A673 (cell line): ENCODE data around the gene SLC12A1. TPM values are rescaled to one million over a fixed set of nuclear protein-coding genes. Genes with fewer than 3 reads are reported as not detected.
"Not testable (repeated sequence)": the region's sequence is repeated elsewhere in the genome, so short reads cannot be mapped to it uniquely, and the experiment has no call there.

ENCODE experiments used
- BruUV-seq: library from RNA; stranded (reverse); fragments of 400-500 nt; replicated peaks from 2 replicates; lab custom pipeline; 2021; lab: Mats Ljungman, UMichigan
- CTCF ChIA-PET: fragments of 300-600 bp; sonication (Branson Sonifier 250); formaldehyde crosslinking; loops from one replicate; lab custom pipeline; 2022; ENCODE audit warnings: antibody characterized with exemption; lab: Charles Lee
- POLR2A ChIA-PET: fragments of 300-600 bp; sonication (Branson Sonifier 250); formaldehyde crosslinking; loops from one replicate; lab custom pipeline; 2022; ENCODE audit warnings: antibody characterized with exemption; ENCODE audit not compliant: low non-redundant PET; lab: Charles Lee
- DNase-seq: peaks from one replicate; pipeline ENCODE4 v3.0.0-alpha.2; 2015; ENCODE audit warnings: low spot score
- H3K27ac ChIP-seq: fragments of 200-600 bp; sonication (generic); 2 replicates; pipeline ENCODE4 v1.5.1; 2016; ENCODE audit warnings: mixed run types, low read depth, mild to moderate bottlenecking, mixed read lengths, antibody characterized with exemption, low read length; ENCODE audit not compliant: poor library complexity, severe bottlenecking
- H3K27me3 ChIP-seq: fragments of 200-600 bp; sonication (generic); replicated peaks from 2 replicates; pipeline ENCODE4 v1.6.1; 2017; ENCODE audit warnings: mixed run types, low read depth, mild to moderate bottlenecking, mixed read lengths, antibody characterized with exemption, low read length; ENCODE audit not compliant: insufficient read depth, poor library complexity
- H3K36me3 ChIP-seq: fragments of 200-600 bp; sonication (generic); 2 replicates; pipeline ENCODE4 v1.6.1; 2016; ENCODE audit warnings: mixed run types, mild to moderate bottlenecking, mixed read lengths, antibody characterized with exemption, low read length; ENCODE audit not compliant: insufficient read depth, poor library complexity, severe bottlenecking
- H3K4me1 ChIP-seq: fragments of 200-600 bp; sonication (generic); 2 replicates; pipeline ENCODE4 v1.6.1; 2017; ENCODE audit warnings: mixed run types, mild to moderate bottlenecking, mixed read lengths, antibody characterized with exemption, low read length; ENCODE audit not compliant: insufficient read depth, poor library complexity, severe bottlenecking
- H3K4me3 ChIP-seq: fragments of 200-600 bp; sonication (generic); 2 replicates; pipeline ENCODE4 v1.5.1; 2016; ENCODE audit warnings: low read depth, mixed run types, mild to moderate bottlenecking, mixed read lengths, low read length; ENCODE audit not compliant: poor library complexity, severe bottlenecking
- H3K9me3 ChIP-seq: fragments of 200-600 bp; sonication (generic); 2 replicates; pipeline ENCODE4 v1.6.1; 2016; ENCODE audit warnings: mixed run types, low read depth, mild to moderate bottlenecking, mixed read lengths, antibody characterized with exemption, low read length; ENCODE audit not compliant: poor library complexity, severe bottlenecking
- EZH2 ChIP-seq: fragments of 200-600 bp; sonication (generic); IDR thresholded peaks from 2 replicates; pipeline ENCODE4 v1.6.1; 2017; ENCODE audit warnings: borderline replicate concordance, low read depth, mild to moderate bottlenecking, mixed read lengths, antibody characterized with exemption, low read length; ENCODE audit not compliant: poor library complexity, severe bottlenecking
- intact Hi-C: fragments of 100-400 bp; cut with micrococcal nuclease; formaldehyde crosslinking; loops from one replicate; pipeline ENCODE4 v1.10.0; 2022; ENCODE audit not compliant: unreplicated experiment
- total RNA-seq: library from RNA; stranded (reverse); gene quantifications from 2 replicates; pipeline ENCODE4 v1.2.3, GENCODE V29; 2021
- TF ChIP-seq, protein P1 (sequence below): fragments of 300-800, 200-600 bp; sonication (generic); conservative IDR thresholded peaks from 2 replicates; pipeline ENCODE4 v1.5.1; 2017; ENCODE audit warnings: low read depth, mild to moderate bottlenecking, antibody characterized with exemption, low read length, moderate library complexity, mixed read lengths

SLC12A1 gene
- total RNA-seq, 1 experiment from 2014 or later, result not detected

DNA sequence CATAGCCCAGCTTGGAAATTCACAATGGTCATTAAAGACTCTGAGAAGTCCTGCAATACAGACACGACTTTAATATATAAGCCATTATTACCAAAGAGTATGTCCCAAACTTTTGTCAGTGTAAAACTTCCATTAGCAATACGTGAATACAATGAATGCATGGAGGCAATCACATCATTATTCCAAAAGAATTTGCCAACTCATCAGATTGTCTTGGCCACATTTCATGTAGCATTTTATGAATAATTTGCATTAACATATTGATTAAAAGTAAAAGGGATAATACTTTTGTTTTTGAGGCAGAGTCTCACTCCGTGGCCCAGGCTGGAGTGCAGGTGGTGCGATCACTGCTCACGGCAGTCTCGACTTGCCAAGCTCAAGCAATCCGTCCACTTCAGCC lies 117.2 kb downstream of the SLC12A1 start:
- Histone ChIP-seq H3K4me3 (no peak overlapping the region), H3K4me1 (no peaks in the 10 kb centered on the region), H3K27ac (no peak overlapping the region), H3K9me3 (no peaks in the 10 kb centered on the region), H3K27me3 (no peaks in the 10 kb centered on the region), H3K36me3 (no peaks in the 10 kb centered on the region)
- TF ChIP-seq, protein P1, sequence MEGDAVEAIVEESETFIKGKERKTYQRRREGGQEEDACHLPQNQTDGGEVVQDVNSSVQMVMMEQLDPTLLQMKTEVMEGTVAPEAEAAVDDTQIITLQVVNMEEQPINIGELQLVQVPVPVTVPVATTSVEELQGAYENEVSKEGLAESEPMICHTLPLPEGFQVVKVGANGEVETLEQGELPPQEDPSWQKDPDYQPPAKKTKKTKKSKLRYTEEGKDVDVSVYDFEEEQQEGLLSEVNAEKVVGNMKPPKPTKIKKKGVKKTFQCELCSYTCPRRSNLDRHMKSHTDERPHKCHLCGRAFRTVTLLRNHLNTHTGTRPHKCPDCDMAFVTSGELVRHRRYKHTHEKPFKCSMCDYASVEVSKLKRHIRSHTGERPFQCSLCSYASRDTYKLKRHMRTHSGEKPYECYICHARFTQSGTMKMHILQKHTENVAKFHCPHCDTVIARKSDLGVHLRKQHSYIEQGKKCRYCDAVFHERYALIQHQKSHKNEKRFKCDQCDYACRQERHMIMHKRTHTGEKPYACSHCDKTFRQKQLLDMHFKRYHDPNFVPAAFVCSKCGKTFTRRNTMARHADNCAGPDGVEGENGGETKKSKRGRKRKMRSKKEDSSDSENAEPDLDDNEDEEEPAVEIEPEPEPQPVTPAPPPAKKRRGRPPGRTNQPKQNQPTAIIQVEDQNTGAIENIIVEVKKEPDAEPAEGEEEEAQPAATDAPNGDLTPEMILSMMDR, result no peak
- TF ChIP-seq EZH2, result no peak
- intact Hi-C loops, result no loop called here
- ChIA-PET POLR2A (interaction anchor here (0.6 kb wide), 1 partner anchor 146 kb away, joined by 3 read pairs; no protein-coding TSS in a partner anchor), CTCF (no interaction called here)
- no peak for DNase-seq
- BruUV-seq, result no TSS peak

DNA sequence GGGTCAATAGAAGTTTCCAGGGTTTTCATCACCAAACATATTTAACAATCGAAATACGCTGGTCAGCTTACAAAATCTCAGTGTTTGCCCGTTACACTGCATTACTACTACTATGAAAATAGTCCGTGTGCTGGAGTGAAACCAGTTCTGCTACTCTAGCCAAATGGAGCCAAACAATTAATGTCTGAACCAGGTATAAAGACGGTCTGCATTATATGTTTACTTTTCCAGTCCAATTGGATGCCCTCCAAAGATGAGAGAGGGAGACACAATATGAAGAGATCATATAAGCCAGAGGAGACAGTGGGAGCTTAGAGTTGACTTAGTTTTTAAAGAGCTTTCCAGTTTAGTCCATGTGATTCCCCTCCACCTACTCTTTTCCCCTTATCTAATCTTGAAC lies 118.8 kb downstream of the SLC12A1 start:
- CTCF ChIA-PET, result no interaction called here
- H3K9me3 ChIP-seq, result no peaks in the 10 kb centered on the region
- H3K27ac ChIP-seq, result no peak overlapping the region
- H3K4me3 ChIP-seq, result no peak overlapping the region
- POLR2A ChIA-PET, result no interaction called here
- no peak for DNase-seq
- TF ChIP-seq, protein P1, result no peak
- no peak for TF ChIP-seq EZH2
- H3K4me1 ChIP-seq, result no peaks in the 10 kb centered on the region
- H3K36me3 ChIP-seq, result no peaks in the 10 kb centered on the region
- no peaks in the 10 kb centered on the region for H3K27me3 ChIP-seq
- no TSS peak for BruUV-seq
- intact Hi-C loops, result no loop called here

- DNase-seq, result no peak
- no peaks in the 10 kb centered on the region for H3K27me3 ChIP-seq
- H3K4me3 ChIP-seq, result no peak overlapping the region
- no peaks in the 10 kb centered on the region for H3K36me3 ChIP-seq
- no peaks in the 10 kb centered on the region for H3K4me1 ChIP-seq
- POLR2A ChIA-PET, result no interaction called here
- intact Hi-C loops, result no loop called here
- H3K9me3 ChIP-seq, result no peaks in the 10 kb centered on the region
- CTCF ChIA-PET, result no interaction called here
- TF ChIP-seq, protein P1, result no peak
- TF ChIP-seq EZH2, result no peak
- BruUV-seq, result no TSS peak
- no peak overlapping the region for H3K27ac ChIP-seq
Observed at GRCh38 chr15:48325400-48325799, 119.3 kb downstream of the SLC12A1 start.

GRCh38 chr15:48326180-48326579 lies 120.1 kb downstream of the SLC12A1 start:
- CTCF ChIA-PET, result not testable (repeated sequence)

More at GRCh38 chr15:48326180-48326579, 120.1 kb downstream of the SLC12A1 start:
- H3K9me3 ChIP-seq, H3K4me3 ChIP-seq, intact Hi-C loops, H3K27ac ChIP-seq, H3K27me3 ChIP-seq, BruUV-seq, DNase-seq, H3K4me1 ChIP-seq, POLR2A ChIA-PET, H3K36me3 ChIP-seq: not testable (repeated sequence)
